ENCODE results near the gene SERPINA4. TPM values are rescaled to one million over a fixed set of nuclear protein-coding genes. Genes with fewer than 3 reads are reported as not detected.

SERPINA4 gene
- total RNA-seq, 1 experiment from 2014 or later: not detected

DNA sequence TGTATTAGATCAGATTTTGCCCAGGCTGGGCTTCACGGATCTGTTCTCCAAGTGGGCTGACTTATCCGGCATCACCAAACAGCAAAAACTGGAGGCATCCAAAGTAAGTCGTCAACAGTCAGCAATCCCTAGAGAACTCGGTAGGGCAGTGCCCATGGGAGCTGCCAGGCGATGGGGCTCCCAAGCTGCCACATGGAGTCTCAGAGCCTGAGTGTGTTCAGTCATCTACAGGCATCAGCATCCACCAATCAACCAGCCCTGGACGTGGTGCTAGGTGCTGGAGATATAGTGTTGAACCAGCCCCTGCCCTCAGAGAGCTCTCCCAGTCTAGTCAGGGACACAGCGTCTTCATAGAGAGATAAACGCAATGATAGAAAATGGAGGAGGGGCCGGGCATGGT is 6.9 kb downstream of the SERPINA4 start:
- H3K9ac ChIP-seq (ENCODE audit: extremely low read depth, insufficient read length, low read length): no peak overlapping the region
- H3K14ac ChIP-seq (ENCODE audit: insufficient read depth, low read length): no peak overlapping the region
- no peak overlapping the region for H2AFZ ChIP-seq (ENCODE audit: low read length)
- H3K27me3 ChIP-seq (ENCODE audit: insufficient read depth, low read length): no peaks in the 10 kb centered on the region
- Mint-ChIP-seq H3K27me3 (ENCODE audit: low read depth) (peaks cover 8% of the 10 kb centered on the region), H3K4me3 (no peak overlapping the region), H3K27ac (no peak overlapping the region; a peak in 1 of 7 replicates), H3K4me1 (no peaks in the 10 kb centered on the region), H3K9me3 (no peaks in the 10 kb centered on the region; a peak in 1 of 5 replicates), H3K36me3 (ENCODE audit: insufficient read depth in 1 of 3, low read depth in 3 of 3) (no peaks in the 10 kb centered on the region)
- H3K4me1 ChIP-seq (ENCODE audit: insufficient read depth, low read length): no peaks in the 10 kb centered on the region
- no peak overlapping the region for H2AK5ac ChIP-seq (ENCODE audit: insufficient read length, low read length)
- no peaks in the 10 kb centered on the region for H3K9me3 ChIP-seq (ENCODE audit: control insufficient read depth, low read depth, low read length)
- H3K4ac ChIP-seq (ENCODE audit: low read depth, low read length): no peak overlapping the region
- H2BK15ac ChIP-seq (ENCODE audit: low read depth, low read length): no peak overlapping the region
- H3K56ac ChIP-seq (ENCODE audit: insufficient read length, low read depth, low read length): no peak overlapping the region
- H4K91ac ChIP-seq (ENCODE audit: insufficient read length, low read depth, low read length): no peak overlapping the region
- no peak overlapping the region for H3K27ac ChIP-seq (ENCODE audit: insufficient read length, low read depth, low read length)
- H2BK120ac ChIP-seq (ENCODE audit: low read depth, low read length, poor library complexity, severe bottlenecking): no peak overlapping the region
- no peak overlapping the region for H4K5ac ChIP-seq (ENCODE audit: insufficient read length, low read depth, low read length)
- H3K23ac ChIP-seq (ENCODE audit: insufficient read length, low read depth, low read length): no peak overlapping the region
- no CpG with 5 or more reads among the region's 9 CpGs for WGBS (ENCODE audit: extremely low coverage, insufficient read length, low lambda C conversion rate)
- H3K23me2 ChIP-seq (ENCODE audit: insufficient read length, low read depth, low read length, poor library complexity, severe bottlenecking): no peaks in the 10 kb centered on the region
- no peak for DNase-seq
- H4K20me1 ChIP-seq (ENCODE audit: control insufficient read depth, insufficient read depth, insufficient read length): no peaks in the 10 kb centered on the region
- H2BK20ac ChIP-seq (ENCODE audit: low read depth, low read length, poor library complexity, severe bottlenecking): no peak overlapping the region
- no peak overlapping the region for H2BK5ac ChIP-seq (ENCODE audit: insufficient read length, low read length)
- no peak overlapping the region for H2BK12ac ChIP-seq (ENCODE audit: insufficient read length, low read depth, low read length)
- H3K79me1 ChIP-seq (ENCODE audit: insufficient read depth, low read depth, low read length, poor library complexity, severe bottlenecking): no peaks in the 10 kb centered on the region
- no peak overlapping the region for H4K8ac ChIP-seq (replicated peaks; ENCODE audit: insufficient read length, low read depth, low read length)
- H3K79me2 ChIP-seq (ENCODE audit: insufficient read depth, low read length): no peaks in the 10 kb centered on the region
- H3K18ac ChIP-seq (ENCODE audit: insufficient read length, low read depth, low read length): no peak overlapping the region
- no peak overlapping the region for H3T11ph ChIP-seq (ENCODE audit: low read length)
- TF ChIP-seq, protein P1, sequence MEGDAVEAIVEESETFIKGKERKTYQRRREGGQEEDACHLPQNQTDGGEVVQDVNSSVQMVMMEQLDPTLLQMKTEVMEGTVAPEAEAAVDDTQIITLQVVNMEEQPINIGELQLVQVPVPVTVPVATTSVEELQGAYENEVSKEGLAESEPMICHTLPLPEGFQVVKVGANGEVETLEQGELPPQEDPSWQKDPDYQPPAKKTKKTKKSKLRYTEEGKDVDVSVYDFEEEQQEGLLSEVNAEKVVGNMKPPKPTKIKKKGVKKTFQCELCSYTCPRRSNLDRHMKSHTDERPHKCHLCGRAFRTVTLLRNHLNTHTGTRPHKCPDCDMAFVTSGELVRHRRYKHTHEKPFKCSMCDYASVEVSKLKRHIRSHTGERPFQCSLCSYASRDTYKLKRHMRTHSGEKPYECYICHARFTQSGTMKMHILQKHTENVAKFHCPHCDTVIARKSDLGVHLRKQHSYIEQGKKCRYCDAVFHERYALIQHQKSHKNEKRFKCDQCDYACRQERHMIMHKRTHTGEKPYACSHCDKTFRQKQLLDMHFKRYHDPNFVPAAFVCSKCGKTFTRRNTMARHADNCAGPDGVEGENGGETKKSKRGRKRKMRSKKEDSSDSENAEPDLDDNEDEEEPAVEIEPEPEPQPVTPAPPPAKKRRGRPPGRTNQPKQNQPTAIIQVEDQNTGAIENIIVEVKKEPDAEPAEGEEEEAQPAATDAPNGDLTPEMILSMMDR (conservative IDR thresholded peaks at IDR 0.05): no peak
- no peak overlapping the region for H3K4me2 ChIP-seq (ENCODE audit: insufficient read depth, insufficient read length, low read length)

Measured in H9 (cell line).